GM19023 (cell line): ENCODE measurements around the gene ERCC6L2.

Experiments
- ATAC-seq: cut with Tn5 transposase; IDR thresholded peaks from one replicate; pipeline ENCODE4 v1.9.1; 2021; ENCODE audit warnings: mild to moderate bottlenecking, moderate library complexity; ENCODE audit not compliant: unreplicated experiment

ERCC6L2 gene, protein sequence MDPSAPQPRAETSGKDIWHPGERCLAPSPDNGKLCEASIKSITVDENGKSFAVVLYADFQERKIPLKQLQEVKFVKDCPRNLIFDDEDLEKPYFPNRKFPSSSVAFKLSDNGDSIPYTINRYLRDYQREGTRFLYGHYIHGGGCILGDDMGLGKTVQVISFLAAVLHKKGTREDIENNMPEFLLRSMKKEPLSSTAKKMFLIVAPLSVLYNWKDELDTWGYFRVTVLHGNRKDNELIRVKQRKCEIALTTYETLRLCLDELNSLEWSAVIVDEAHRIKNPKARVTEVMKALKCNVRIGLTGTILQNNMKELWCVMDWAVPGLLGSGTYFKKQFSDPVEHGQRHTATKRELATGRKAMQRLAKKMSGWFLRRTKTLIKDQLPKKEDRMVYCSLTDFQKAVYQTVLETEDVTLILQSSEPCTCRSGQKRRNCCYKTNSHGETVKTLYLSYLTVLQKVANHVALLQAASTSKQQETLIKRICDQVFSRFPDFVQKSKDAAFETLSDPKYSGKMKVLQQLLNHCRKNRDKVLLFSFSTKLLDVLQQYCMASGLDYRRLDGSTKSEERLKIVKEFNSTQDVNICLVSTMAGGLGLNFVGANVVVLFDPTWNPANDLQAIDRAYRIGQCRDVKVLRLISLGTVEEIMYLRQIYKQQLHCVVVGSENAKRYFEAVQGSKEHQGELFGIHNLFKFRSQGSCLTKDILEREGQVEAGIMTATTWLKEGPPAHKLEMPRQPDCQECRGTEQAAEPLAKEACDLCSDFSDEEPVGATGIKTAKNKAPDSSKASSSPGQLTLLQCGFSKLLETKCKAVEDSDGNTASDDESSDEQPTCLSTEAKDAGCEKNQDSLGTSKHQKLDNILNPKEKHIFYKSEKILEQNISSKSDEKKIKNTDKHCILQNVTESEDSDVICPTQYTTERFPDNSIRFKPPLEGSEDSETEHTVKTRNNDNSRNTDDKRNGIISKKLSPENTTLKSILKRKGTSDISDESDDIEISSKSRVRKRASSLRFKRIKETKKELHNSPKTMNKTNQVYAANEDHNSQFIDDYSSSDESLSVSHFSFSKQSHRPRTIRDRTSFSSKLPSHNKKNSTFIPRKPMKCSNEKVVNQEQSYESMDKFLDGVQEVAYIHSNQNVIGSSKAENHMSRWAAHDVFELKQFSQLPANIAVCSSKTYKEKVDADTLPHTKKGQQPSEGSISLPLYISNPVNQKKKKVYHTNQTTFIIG (N-terminal part only)

GRCh38 chr9:95875305-95876137 lies at the start of gene ERCC6L2:
TSS of gene ERCC6L2 (plus strand) at chr9:95875691. CDS start at chr9:95876039, 348 bp downstream.
- ATAC-seq, result peak; percentile 92

DNA sequence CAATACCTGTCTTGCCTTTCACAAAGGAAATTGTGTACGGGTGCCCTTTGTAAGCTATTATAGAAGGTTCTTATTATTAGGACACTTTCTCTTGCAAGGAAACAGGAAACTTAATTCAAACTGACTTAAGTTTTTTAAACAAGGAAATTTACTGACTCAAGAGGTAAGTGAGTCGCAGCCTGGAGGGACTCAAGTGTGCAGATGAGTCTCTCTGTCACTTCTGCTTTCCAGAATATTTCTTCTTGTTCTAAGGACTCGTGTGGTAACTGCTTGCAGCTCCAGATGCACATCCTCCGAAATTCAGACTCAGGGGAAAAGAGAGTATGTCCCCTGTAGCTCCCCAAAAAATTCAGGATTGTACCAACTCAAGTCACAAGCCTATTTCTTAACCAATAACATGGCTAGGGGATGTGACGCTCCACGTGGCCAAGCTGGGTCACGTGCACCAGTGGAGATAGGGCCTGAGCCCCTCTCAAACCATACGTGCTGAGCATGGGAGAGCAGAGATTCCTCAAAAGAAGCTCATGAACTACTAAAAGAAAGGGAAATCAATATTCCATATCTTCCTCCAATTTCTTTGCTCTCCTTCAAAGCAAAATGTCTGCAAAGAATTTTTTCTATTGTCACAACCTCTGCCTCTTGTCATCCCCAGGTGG lies 49.2 kb upstream of the ERCC6L2 start:
- no peak for ATAC-seq

- no peak for ATAC-seq
These were observed 44.7 kb upstream of the ERCC6L2 start for GRCh38 chr9:95830768-95831167.

DNA sequence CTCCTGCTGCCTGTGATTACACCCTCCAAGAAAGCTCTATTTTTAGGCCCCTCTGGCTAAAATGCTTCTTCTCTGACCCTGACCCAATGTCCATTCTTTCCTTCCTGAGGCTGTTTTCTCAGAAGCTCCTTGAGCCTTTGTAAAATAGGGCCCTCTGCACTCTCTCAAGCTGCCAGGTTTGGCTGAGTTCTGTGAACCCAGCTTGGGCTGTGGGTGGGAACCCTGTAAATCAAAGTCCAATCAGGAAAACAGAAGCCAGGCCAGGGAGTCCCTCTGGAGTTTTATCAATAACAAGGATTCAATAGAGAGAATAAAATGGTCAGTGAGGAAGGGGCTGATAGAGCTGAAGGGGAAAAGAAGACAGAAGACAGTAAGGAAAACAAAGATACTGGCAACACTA lies 43.7 kb upstream of the ERCC6L2 start:
- no peak for ATAC-seq

DNA sequence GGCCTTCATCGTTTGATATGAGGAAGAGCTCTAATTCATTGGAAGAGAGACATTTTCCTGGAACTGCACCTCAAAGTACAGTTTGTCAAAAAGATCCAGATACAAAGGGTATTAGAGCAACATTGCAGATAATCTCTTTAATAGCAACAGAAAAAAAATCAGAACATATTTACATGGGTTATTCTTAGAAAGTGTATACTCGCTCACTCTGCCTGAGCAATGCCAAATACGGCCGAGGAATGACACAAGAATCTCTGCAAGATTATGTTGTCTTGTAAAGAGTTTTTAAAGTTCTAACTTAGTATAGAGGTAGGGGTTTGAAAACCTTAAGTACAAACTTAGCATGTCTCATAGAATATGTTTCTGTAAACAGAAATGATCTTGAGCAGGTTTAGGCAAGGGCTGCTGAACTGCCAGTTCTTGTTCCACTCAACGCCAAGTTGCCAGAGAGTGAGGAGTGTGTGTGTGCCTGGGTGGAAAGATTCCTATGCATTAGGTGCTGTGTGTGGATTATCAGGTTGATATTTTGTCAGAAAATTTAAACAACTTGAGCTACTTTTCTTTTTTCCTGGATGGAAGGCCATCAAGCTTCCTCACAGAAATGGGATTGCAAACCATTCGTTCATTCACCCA lies 41.8 kb upstream of the ERCC6L2 start:
- no peak for ATAC-seq

- ATAC-seq, result no peak
These were observed 41.1 kb upstream of the ERCC6L2 start for GRCh38 chr9:95834281-95834907.

DNA sequence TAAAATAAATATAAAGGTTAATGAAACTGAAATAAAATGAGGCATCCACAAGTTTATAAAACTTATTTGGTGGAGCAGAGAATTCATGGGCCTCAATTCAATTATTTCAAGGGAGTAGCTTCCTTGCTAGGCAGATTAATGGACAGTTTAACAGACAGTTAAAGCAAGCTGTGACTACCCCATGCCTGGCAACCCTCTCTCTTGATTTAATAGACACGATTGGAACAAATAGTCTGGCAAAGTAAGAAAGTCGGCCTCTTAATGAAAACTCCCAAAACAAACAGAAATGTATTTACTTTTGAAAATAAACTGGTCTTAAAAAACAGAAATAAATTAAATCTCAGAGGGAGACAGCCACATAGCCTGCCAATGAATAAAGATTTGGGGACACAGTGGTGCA lies 40.1 kb upstream of the ERCC6L2 start:
- no peak for ATAC-seq

GRCh38 chr9:95836072-95836471 lies 39.4 kb upstream of the ERCC6L2 start:
- no peak for ATAC-seq

- no peak for ATAC-seq
These were observed 36.5 kb upstream of the ERCC6L2 start for GRCh38 chr9:95839012-95839411.

GRCh38 chr9:95840074-95840473 lies 35.4 kb upstream of the ERCC6L2 start:
- no peak for ATAC-seq

DNA sequence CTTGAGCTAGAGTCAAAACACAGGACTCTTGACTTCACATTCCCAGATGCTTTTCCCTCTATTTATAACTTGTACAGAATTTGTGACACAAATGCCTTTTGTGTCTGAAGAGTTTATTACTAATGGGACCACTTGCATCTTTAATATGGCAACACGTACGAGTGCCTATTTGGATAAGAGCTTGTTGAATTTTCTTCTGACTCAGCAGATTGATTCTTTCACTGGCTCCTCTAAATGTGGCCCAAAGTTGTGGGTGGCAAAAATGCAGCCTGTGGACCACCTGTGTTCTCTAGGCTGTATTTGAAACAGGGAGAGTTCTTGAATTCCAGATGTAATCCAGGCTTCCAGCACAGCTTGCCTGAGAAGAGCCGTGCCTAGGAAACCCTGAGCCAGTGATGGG lies 34.1 kb upstream of the ERCC6L2 start:
- no peak for ATAC-seq

DNA sequence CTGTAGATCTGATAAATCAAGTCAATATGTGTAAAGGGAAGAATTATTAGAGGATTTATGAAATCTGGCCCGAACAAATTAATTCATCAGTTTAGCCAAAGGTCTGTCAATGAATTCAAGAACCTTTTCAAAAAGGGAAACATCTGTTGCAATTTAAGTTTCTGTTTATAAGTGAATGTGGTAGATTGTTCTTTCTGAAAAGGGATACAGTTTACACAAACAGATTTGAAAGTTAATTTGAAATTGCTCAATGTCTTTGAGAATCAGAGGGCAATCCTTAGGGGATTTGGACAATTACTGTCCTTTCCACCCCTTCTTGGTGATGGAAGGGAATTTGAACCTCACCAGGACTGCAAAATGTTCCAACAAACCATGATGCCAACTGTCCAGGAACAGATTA lies 29.7 kb upstream of the ERCC6L2 start:
- ATAC-seq, result no peak

DNA sequence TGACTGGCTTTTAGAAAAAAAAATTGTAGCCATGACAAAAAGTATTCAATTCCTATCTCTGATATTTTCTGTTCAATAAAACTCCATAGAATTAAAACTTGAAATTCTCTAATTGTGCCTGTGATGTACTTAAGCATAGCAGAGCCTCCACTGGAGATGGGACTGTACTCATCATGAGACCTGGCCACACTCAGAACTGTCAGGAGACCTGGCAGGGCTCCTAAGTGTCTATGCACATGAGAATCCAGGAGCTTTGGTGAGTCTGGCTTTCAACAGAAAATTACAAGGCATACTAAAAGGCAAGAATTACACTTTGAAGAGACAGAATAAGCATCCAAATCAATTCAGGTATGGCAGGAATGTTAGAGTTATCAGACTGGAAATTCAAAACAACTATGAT lies 26.7 kb upstream of the ERCC6L2 start:
- ATAC-seq, result no peak

DNA sequence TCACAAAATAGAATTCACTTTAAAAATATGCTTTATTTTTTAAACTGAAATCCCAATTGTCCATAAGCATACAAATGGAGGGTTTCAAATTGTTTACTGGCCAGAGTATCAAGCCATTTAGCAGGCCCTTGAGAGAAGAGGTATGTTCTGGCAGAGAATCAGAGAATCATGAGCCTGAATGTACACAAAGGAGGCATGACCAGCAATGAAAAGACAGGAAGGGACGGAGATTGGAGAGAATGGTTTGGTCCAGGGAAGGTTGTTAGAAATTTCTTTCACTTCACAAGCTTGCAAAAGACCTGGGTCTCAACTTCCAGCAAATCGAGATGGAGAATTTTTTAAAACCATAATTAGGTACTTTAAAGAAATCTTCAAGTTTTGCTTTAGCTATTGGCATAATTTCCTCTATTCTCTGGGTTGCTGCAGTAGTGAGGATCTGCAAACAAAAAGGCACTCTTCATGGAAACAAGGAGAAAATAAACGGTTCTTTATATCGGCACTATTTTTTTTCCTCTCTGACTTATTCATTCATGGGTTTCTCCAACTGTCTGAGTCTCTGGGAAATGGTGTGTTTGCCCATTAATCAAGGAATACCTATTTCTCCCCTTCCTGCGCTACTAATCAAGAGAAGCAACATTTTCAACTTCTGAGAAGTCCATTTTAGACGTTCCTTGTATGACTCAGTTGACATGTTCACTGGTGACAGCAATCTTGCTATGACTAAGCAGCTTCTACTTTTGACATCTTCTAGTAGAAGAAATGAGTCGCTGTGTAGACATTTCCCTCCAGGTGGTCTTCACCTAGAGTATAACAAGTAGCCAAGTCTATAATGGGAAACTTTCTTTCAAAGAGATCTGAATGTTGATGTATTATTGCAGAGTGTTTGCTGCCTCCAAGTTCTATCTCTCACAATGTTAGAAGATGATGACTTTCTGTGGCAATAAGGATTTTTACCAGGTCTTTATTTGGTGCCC lies 23.1 kb upstream of the ERCC6L2 start:
- ATAC-seq, result peak; percentile 98

DNA sequence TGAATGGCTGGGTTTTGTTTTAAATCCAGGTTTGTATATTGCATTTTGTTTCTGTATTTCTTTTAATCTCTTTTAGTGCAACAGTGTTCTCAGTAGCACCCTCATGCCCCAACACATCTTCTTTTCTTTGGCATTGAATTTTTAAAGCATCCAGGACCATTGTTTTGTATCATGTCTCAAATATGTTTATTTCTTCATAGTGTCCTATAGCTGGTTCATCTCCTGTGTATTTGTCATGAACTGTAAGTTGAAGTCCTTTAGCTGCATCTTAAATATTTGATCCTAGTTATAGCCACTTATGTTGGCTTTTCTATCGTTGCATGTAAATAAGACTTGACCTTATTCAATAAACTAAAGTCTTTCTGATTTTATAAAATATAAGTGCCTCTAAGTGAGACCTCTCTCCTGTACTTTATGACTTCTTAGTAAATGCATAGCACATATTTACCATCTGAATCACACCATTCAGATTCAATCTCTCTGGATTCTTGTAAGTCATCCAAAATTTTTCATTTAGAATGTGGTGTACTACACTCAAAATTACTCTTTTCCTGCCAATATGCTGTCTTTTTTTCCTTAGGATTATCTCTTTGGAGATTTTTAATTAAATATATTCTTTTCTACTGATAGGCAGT lies 21.0 kb upstream of the ERCC6L2 start:
- ATAC-seq, result no peak

DNA sequence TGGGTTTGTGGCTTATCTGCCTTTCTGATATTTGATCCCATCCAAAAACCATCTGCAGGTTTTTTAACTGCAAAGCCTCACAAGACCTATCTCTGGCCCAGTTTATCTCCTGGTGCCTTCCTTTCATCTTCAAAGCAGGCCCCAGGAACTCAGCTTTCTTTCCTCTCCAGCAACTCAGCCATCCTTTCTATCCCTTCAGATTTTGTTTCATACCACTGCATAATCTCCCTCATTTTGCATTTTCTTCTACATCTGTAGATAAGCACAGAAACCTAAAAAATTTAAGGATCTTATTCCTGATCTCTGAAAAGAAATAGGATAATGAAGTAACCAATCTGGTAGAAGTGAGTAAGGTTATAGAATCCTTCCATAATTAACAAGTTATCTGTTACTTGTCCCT lies 19.5 kb upstream of the ERCC6L2 start:
- no peak for ATAC-seq

DNA sequence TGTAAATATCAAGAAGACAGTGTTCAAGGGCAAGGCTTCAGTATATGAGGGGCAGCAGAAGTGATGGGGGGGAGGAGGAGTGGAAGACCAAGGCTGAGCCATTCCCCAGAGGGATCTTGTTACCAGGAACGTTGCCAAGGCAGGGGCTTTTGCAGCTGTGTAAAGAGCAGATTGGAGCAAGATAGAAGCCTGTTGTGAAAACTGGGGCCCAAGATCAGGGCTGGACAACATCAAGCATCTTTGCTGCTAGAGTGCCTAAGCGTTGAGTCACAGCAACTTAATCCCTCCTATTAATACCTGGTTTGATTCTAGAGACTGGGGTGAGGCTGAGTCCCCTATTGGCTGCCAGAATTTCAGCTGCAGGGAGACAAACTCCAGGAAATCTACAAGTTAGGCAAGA lies 18.4 kb upstream of the ERCC6L2 start:
- ATAC-seq, result no peak
